ENCODE measurements around the gene B4GALT5. TPM values are rescaled to one million over a fixed set of nuclear protein-coding genes. Genes with fewer than 3 reads are reported as not detected.

The B4GALT5 gene
- total RNA-seq, 1 experiment from 2014 or later = 92.5 TPM

DNA sequence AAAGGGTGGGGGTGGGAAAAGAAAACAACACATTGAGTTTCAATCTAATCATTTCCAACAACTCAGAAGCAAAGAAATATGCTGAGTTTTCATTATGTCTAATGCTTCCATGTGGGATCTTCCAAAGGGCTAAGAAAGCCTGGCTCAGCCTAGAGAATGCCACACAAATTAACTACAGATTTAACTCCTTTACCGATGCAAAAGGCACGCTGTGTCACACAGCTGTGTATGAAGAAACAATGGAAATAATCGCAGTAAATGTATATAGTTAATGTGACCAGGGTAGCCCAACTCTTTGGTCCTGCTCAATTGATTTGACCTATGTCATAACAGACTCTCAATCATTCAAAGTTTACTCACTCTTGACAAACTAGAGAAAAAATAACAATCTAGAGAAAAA is 17.8 kb downstream of the B4GALT5 start:
- intact Hi-C loops (cut with micrococcal nuclease) = no loop called here
- Histone ChIP-seq H3K79me2 (ENCODE audit: insufficient read depth, low read length) (peaks cover 100% of the 10 kb centered on the region), H3K27ac (ENCODE audit: low read depth, low read length) (no peak overlapping the region), H3K9me3 (ENCODE audit: control insufficient read depth in 1 of 2, insufficient read depth in 1 of 2, low read depth in 1 of 2, low read length in 2 of 2) (no peaks in the 10 kb centered on the region), H3K4me2 (ENCODE audit: low read length) (no peak overlapping the region), H3K4me3 (replicated peaks in 1 of 2; ENCODE audit: low read depth in 1 of 2, low read length in 2 of 2) (no peak overlapping the region), H4K20me1 (ENCODE audit: insufficient read depth) (peaks cover 37% of the 10 kb centered on the region; the same call in 1 of the 2 replicates), H2AFZ (ENCODE audit: low read depth, low read length, poor library complexity, severe bottlenecking) (no peak overlapping the region), H3K9ac (ENCODE audit: low read length) (no peak overlapping the region), H3K9me2 (ENCODE audit: insufficient read depth) (no peaks in the 10 kb centered on the region), H3K4me1 (ENCODE audit: control insufficient read depth in 1 of 2, insufficient read depth in 2 of 2, low read length in 2 of 2) (peaks cover 96 to 98% of the 10 kb centered on the region in 2 experiments), H3K36me3 (ENCODE audit: control insufficient read depth in 1 of 2, insufficient read depth in 2 of 2, low read length in 2 of 2) (no peaks in the 10 kb centered on the region), H3K27me3 (ENCODE audit: insufficient read depth, low read length) (no peaks in the 10 kb centered on the region)
- TF ChIP-seq YY1 (IDR thresholded peaks at IDR 0.05; ENCODE audit: extremely low read depth, insufficient replicate concordance, low read depth, low read length) (no peak), CEBPB (IDR thresholded peaks at IDR 0.05; ENCODE audit: low read depth) (no peak), SIN3A (IDR thresholded peaks at IDR 0.05; ENCODE audit: low read depth) (no peak)
- ChIA-PET CTCF (no interaction called here), RAD21 (ENCODE audit: low non-redundant PET in 1 of 2, low total read pairs in 2 of 2, uncharacterized antibody in 2 of 2, unreplicated experiment in 2 of 2) (no interaction called here), POLR2A (interaction anchor here (0.8 kb wide), 1 partner anchor 14 kb away, joined by 3 read pairs; no protein-coding TSS in a partner anchor)
- DNase-seq (ENCODE audit: low read depth, low spot score) (no peak), ATAC-seq (no peak)
- BruUV-seq (replicated peaks) = no TSS peak

DNA sequence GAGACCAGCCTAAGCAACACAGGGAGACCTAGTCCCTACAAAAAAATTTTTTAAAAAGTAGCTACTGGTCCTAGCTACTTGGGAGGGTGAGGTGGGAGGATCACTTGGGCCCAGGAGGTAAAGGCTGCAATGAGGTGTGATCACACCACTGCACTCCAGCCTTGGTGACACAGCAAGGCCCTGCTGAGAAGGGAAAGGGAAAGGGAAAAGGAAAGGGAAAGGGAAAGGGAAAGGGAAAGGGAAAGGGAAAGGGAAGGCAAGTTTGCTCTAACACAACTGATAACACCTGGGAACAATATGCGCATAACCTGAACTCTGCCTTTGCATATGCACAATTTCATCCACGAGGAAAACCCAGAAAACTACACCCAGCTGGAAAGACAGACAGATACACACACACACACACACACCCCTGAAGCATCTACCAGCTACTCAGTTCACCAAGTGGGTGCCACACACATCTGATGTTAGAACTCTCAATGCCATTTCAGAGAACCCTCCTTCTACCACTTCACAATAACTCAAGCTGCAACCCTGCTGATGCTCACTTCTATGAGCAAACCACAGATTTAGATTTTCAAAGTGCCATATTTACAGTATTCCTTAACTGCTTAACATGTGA is 19.1 kb downstream of the B4GALT5 start:
- POLR2A ChIA-PET = interaction anchor here (0.6 to 1.5 kb wide), 3 partner anchors 9 to 13 kb away, joined by 3 read pairs; no protein-coding TSS in a partner anchor
- no peak overlapping the region for H3K4me3 ChIP-seq (replicated peaks in 1 of 2; ENCODE audit: low read depth in 1 of 2, low read length in 2 of 2)
- 0 out of 2 replicates have a peak overlapping the region, but pooled peaks have one; percentile 4 for H3K9ac ChIP-seq (ENCODE audit: low read length)
- no TSS peak for BruUV-seq (replicated peaks)
- no peak overlapping the region for H2AFZ ChIP-seq (ENCODE audit: low read depth, low read length, poor library complexity, severe bottlenecking)
- no peaks in the 10 kb centered on the region for H3K9me2 ChIP-seq (ENCODE audit: insufficient read depth)
- peaks cover 100% of the 10 kb centered on the region for H3K79me2 ChIP-seq (ENCODE audit: insufficient read depth, low read length)
- intact Hi-C loops (cut with micrococcal nuclease) = no loop called here
- no peak for ATAC-seq
- no peaks in the 10 kb centered on the region for H3K27me3 ChIP-seq (ENCODE audit: insufficient read depth, low read length)
- peaks cover 95 to 98% of the 10 kb centered on the region in 2 experiments for H3K4me1 ChIP-seq (ENCODE audit: control insufficient read depth in 1 of 2, insufficient read depth in 2 of 2, low read length in 2 of 2)
- H3K9me3 ChIP-seq (ENCODE audit: control insufficient read depth in 1 of 2, insufficient read depth in 1 of 2, low read depth in 1 of 2, low read length in 2 of 2) = no peaks in the 10 kb centered on the region
- no peak overlapping the region for H3K4me2 ChIP-seq (ENCODE audit: low read length)
- no peak for DNase-seq (ENCODE audit: low read depth, low spot score)
- peaks cover 31% of the 10 kb centered on the region; the same call in 1 of the 2 replicates for H4K20me1 ChIP-seq (ENCODE audit: insufficient read depth)
- H3K36me3 ChIP-seq (ENCODE audit: control insufficient read depth in 1 of 2, insufficient read depth in 2 of 2, low read length in 2 of 2) = no peaks in the 10 kb centered on the region
- RAD21 ChIA-PET (ENCODE audit: low non-redundant PET in 1 of 2, low total read pairs in 2 of 2, uncharacterized antibody in 2 of 2, unreplicated experiment in 2 of 2) = interaction anchor here in 1 of 2 experiments (0.7 kb wide), 1 partner anchor 194 kb away, joined by 3 read pairs; no protein-coding TSS in a partner anchor
- TF ChIP-seq SP1 (IDR thresholded peaks at IDR 0.05; ENCODE audit: low read depth) (no peak), FOSL1 (IDR thresholded peaks at IDR 0.05; ENCODE audit: low read depth) (no peak), EZH2 (IDR thresholded peaks at IDR 0.05) (no peak), ZFX (IDR thresholded peaks at IDR 0.05) (no peak), TCF7L2 (IDR thresholded peaks at IDR 0.05; ENCODE audit: borderline replicate concordance, extremely low read depth, insufficient read depth, insufficient read length) (no peak), CBX3 (IDR thresholded peaks at IDR 0.05; ENCODE audit: low read depth) (no peak), YY1 (IDR thresholded peaks at IDR 0.05; ENCODE audit: extremely low read depth, insufficient replicate concordance, low read depth, low read length) (no peak), ZNF274 (IDR thresholded peaks at IDR 0.05; ENCODE audit: low read depth, low read length) (no peak), ELF1 (IDR thresholded peaks at IDR 0.05; ENCODE audit: borderline replicate concordance, low read depth) (no peak), EZH2phosphoT487 (IDR thresholded peaks at IDR 0.05; ENCODE audit: borderline replicate concordance) (no peak), POLR2A (IDR thresholded peaks at IDR 0.05; ENCODE audit: borderline replicate concordance, extremely low read depth, insufficient read depth, insufficient read length) (no peak), RAD21 (IDR thresholded peaks at IDR 0.05; ENCODE audit: low read depth) (no peak), JUND (IDR thresholded peaks at IDR 0.05) (no peak), SIN3A (IDR thresholded peaks at IDR 0.05; ENCODE audit: low read depth) (no peak), ATF3 (IDR thresholded peaks at IDR 0.05) (no peak), POLR2AphosphoS5 (IDR thresholded peaks at IDR 0.05; ENCODE audit: low read depth, low read length) (no peak)
- TF ChIP-seq, protein P1, sequence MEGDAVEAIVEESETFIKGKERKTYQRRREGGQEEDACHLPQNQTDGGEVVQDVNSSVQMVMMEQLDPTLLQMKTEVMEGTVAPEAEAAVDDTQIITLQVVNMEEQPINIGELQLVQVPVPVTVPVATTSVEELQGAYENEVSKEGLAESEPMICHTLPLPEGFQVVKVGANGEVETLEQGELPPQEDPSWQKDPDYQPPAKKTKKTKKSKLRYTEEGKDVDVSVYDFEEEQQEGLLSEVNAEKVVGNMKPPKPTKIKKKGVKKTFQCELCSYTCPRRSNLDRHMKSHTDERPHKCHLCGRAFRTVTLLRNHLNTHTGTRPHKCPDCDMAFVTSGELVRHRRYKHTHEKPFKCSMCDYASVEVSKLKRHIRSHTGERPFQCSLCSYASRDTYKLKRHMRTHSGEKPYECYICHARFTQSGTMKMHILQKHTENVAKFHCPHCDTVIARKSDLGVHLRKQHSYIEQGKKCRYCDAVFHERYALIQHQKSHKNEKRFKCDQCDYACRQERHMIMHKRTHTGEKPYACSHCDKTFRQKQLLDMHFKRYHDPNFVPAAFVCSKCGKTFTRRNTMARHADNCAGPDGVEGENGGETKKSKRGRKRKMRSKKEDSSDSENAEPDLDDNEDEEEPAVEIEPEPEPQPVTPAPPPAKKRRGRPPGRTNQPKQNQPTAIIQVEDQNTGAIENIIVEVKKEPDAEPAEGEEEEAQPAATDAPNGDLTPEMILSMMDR (IDR thresholded peaks at IDR 0.05 in 2 of 3, conservative IDR thresholded peaks at IDR 0.05 in 1 of 3; ENCODE audit: borderline replicate concordance in 1 of 3, insufficient read depth in 1 of 3, low read depth in 2 of 3, low read length in 2 of 3) = no peak
- TF ChIP-seq, protein P2, sequence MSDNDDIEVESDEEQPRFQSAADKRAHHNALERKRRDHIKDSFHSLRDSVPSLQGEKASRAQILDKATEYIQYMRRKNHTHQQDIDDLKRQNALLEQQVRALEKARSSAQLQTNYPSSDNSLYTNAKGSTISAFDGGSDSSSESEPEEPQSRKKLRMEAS (IDR thresholded peaks at IDR 0.05) = no peak
- CTCF ChIA-PET = interaction anchor here (1.0 kb wide), 1 partner anchor 194 kb away, joined by 3 read pairs; no protein-coding TSS in a partner anchor
- H3K27ac ChIP-seq (ENCODE audit: low read depth, low read length) = no peak overlapping the region; the same call in 1 of the 2 replicates
